NCI-H2171 treated with DMSO at 0.1 percent for 48 hours (cell line): ENCODE measurements around the gene SH3D21.

Source experiments
- DNase-seq: peaks from one replicate; lab custom pipeline; 2025; lab: John Stamatoyannopoulos, UW

SH3D21 gene

DNA sequence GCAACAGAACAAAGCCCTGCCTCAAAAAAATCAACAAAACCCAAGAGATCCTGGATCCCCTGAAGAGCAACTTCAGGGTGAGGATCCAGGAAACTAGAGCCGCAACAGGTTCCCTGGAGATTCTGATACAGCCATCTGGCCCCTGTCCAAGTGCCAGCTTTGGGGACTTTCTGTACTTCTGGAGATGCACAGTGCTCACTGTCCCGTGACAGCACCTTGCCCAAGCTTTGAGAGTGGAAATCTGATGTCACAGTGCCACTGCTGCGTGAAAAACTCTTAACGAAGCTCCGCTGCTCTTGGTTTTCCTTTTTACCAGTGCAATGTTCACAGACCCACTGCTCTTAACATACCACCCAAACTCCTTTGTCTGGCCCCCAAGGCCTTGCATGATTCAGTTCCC, 53.2 kb downstream of the SH3D21 start:
- DNase-seq = peak; percentile 74

DNA sequence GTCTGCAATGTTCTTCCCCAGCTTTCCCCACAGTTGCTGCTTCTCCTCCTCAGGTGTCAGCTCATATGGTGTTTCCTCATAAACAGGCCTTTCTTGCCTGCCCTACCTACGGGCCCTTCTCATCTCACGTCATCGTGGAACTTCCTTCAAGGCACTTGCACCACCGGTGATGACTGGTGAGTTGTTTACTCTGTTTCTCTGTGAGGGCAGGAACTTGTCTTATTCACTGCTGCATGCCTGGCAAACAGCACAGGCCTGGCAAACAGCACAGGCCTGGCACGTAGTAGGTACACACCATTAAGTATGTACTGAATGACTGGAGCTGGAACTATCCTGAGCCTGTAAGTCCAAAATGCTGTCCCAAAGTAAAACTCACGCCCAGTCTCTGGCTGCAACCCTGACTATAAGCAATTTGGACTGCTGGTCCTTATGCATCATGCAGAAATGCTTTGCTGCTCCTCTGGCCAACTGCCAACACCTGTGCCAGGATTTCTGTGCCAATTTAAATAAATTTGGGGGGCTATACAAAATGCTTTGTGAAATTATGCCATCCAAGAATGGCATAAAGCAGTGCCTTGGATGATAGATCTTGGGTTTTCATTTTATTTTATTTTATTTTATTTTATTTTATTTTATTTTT, 53.9 kb downstream of the SH3D21 start:
- peak; percentile 56 for DNase-seq

DNA sequence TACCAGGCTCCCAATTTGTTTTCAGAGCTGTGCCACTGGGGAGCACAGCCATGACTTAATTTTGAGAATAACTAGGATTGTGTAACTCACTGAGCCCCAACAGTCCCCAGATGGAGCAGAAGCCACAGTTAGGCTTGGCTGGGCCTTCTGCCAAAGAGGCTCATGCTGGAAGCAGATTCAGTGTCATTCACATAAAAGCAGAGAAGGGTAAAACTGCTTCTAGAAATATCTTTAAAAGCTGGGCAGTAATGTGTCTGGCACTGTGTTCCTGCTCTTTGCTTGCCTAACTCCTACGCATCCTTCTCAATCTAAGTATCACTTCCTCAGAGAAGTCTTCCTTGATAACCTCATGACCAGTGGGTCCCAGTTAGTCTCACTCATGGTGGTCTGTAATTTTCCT, 59.2 kb downstream of the SH3D21 start:
- peak; percentile 87 for DNase-seq

DNA sequence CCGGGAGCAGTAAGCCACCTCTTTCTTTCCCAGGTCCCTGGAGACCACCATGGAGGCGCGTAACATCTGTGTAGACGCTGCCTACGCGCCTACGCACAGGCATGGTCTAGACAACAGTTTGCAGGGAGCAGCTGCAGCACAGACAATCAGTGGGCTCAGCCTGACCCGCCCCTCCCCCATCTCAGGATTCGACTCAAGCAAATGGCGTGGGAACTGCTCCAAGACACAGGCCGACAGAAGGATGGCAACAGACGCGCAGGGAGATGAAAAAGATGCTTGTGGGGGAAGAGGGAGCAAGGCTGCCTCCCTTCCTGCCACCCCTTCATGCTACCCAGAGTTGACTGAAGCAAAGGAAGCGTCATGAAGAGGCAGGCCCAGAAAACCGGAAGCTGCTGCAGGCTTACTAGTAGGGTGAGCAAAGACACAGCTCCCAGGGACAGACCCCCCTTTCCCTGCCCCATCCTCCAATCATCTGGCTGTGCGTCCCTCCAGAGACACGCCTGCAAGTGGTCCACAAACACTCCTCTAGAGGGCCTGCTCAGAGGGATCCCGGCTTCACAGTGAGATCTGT, 60.0 kb downstream of the SH3D21 start:
- peak; percentile 100 for DNase-seq

DNA sequence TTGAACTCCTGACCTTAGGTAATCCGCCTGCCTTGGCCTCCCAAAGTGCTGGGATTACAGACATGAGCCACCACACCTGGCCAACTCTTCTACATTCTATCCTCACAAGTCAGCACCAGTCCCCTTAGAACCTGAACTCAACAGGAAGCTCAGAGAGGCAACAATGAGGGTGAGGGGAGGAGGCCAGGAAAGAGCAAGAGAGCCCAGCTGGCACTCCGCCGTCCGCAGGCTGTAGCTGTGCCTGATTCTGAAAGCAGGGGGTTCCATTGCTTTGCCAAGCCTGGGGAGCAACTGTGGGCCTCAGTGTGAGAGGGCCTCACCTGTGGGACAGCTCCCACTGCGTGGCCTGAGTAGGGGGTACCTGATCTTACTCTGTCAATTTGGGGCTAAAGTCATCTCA, 60.9 kb downstream of the SH3D21 start:
- DNase-seq = no peak

DNA sequence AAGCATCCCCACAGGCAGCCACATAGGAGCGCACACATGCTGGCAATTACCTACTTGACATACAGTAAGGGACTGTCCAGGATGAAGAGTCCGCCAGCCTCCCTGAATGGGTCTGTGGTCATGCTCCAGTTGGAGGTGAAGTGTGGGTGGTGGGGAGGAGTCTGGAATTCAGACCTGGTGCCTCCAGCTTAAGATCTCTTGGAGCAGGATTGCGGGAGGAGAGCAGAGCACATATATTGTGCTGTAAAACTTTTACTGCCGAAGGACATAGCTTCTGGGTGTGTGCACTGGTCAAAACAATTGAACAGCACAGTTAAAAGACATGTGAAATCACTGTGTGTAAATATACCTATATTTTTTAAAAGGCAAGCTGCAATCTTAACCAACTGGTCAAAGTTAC, 61.6 kb downstream of the SH3D21 start:
- DNase-seq = no peak

DNA sequence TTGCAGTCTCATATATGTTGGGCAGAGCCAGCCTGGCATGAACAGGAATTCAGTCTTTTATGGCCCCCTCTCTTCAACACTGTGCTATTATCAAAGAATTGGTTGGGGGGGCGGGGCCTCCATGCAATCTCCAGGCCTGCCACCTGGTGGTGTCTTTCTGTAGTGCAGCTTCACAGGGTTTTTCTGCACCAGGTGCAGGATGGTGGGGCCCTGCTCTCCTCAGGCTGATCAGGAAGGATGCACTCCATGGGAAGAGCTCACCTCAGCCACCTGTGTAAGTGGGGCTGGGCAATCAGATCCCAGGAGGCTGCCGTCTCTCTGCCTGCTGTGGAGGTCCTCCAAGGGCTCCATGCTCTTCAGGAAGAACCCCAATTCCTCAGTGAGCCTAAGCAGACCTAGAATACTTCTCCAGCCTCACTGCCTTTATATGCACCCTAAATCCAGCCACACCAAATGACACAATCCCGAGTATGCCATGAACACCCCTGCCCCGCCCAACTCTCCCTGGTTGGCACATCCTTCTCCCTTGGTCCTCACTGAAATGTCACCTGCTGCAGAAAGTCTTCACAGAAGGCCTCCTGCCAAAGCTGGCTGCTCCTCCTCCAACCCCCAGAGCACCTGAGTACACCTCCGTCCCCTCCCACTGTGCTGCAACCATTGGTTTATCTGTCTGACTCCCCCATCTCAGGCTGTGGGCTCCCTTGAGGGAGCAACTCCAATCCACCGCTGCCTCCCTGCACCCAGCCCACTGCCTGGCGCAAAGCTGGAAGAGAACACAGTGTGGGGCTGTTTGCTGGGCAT, 63.1 kb downstream of the SH3D21 start:
- DNase-seq = peak; percentile 85
